Activated naive CD8-positive, alpha-beta T cell treated with anti-CD3 and anti-CD28 coated beads, Interleukin-2, amount 50 U/mL, for 24 hours (primary cell): ENCODE measurements around the gene CACNA1D.

Source experiments
- ATAC-seq: fragments of 150-1000 bp; cut with Tn5 transposase; one replicate; pipeline ENCODE4 v1.10.0; 2021
- DNase-seq: peaks from one replicate; pipeline ENCODE4 v3.0.0; 2021
- H3K27ac Mint-ChIP-seq: one replicate; pipeline ENCODE4 v1.8.0; 2021; ENCODE audit warnings: mild to moderate bottlenecking, mixed read lengths
- H3K27me3 Mint-ChIP-seq: one replicate; pipeline ENCODE4 v1.8.0; 2021; ENCODE audit warnings: mixed read lengths
- H3K36me3 Mint-ChIP-seq: one replicate; pipeline ENCODE4 v1.8.0; 2021; ENCODE audit warnings: low read depth, mixed read lengths
- H3K4me1 Mint-ChIP-seq: one replicate; pipeline ENCODE4 v1.8.0; 2021; ENCODE audit warnings: mixed read lengths
- H3K4me3 Mint-ChIP-seq: one replicate; pipeline ENCODE4 v1.8.0; 2021; ENCODE audit warnings: mild to moderate bottlenecking, moderate library complexity, mixed read lengths
- H3K9me3 Mint-ChIP-seq: one replicate; pipeline ENCODE4 v1.8.0; 2021; ENCODE audit warnings: mixed read lengths

CACNA1D gene

DNA sequence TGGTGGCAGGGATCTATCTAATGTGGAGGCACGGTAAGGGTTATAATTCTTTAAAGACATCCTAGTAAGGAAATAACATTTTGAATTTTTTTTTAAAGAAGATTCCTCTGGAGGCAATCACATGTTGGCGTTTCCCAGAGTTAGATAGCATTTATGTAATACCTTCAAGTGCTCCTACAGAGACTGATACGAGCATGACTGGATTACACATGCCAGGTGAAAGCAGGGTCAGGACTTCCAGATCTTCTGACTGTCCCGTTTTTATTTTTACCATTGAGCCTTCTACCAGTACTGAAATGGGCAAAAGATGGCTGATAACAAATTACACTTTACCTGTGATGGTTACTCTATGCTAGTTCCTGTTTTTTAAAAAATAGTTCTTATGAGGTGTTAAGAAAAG is 365.8 kb downstream of the CACNA1D start:
- no peak overlapping the region for H3K4me3 Mint-ChIP-seq
- DNase-seq, result no peak
- H3K4me1 Mint-ChIP-seq, result no peaks in the 10 kb centered on the region
- no peaks in the 10 kb centered on the region for H3K27me3 Mint-ChIP-seq
- no peak for ATAC-seq
- H3K36me3 Mint-ChIP-seq, result peaks cover 24% of the 10 kb centered on the region
- no peak overlapping the region for H3K27ac Mint-ChIP-seq
- H3K9me3 Mint-ChIP-seq, result no peaks in the 10 kb centered on the region

DNA sequence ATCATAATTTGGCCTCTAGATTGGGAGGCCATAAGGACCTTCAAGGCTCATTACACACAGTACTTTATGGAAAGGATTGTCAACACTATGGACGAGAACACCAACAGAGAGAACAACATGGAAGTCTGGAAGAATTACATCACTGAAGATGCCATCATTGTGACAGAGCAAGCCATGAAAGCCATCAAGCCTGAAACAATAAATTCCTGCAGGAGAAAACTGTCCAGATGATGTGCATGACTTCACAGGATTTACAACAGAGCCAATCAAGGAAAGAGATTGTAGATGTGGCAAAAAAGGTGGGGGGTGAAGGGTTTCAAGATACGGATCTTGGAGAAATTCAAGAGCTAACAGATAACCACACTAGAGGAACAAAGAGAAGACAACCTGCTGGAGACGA is 367.8 kb downstream of the CACNA1D start:
- DNase-seq, result no peak
- no peaks in the 10 kb centered on the region for H3K9me3 Mint-ChIP-seq
- no peak for ATAC-seq
- peaks cover 30% of the 10 kb centered on the region for H3K36me3 Mint-ChIP-seq
- no peaks in the 10 kb centered on the region for H3K4me1 Mint-ChIP-seq
- no peaks in the 10 kb centered on the region for H3K27me3 Mint-ChIP-seq
- no peak overlapping the region for H3K4me3 Mint-ChIP-seq
- H3K27ac Mint-ChIP-seq, result no peak overlapping the region

DNA sequence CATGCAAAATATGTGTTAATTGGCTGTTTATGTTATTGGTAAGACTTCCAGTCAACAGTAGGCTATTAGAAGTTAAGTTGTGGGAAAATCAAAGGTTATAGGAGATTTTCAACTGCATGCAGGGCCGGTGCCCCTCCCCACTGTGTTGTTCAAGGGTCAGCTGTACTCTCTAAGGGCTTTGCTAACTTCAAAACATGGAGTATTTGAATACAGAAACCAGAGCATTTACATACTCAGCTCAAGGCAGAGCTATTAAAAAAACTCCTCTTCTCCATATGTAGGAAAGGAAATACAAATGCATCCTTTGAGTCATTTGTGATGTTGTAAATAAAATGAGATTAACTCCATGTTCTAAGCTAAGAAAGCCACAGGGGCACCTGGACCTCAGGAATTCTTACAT is 368.7 kb downstream of the CACNA1D start:
- H3K4me3 Mint-ChIP-seq, result no peak overlapping the region
- H3K36me3 Mint-ChIP-seq, result peaks cover 36% of the 10 kb centered on the region

More for the DNA sequence above, 368.7 kb downstream of the CACNA1D start:
- Mint-ChIP-seq H3K4me1 (no peaks in the 10 kb centered on the region), H3K27ac (no peak overlapping the region), H3K9me3 (no peaks in the 10 kb centered on the region), H3K27me3 (no peaks in the 10 kb centered on the region)
- no peak for ATAC-seq
- DNase-seq, result no peak
